ENCODE data around the gene OR2AT4.

DNA sequence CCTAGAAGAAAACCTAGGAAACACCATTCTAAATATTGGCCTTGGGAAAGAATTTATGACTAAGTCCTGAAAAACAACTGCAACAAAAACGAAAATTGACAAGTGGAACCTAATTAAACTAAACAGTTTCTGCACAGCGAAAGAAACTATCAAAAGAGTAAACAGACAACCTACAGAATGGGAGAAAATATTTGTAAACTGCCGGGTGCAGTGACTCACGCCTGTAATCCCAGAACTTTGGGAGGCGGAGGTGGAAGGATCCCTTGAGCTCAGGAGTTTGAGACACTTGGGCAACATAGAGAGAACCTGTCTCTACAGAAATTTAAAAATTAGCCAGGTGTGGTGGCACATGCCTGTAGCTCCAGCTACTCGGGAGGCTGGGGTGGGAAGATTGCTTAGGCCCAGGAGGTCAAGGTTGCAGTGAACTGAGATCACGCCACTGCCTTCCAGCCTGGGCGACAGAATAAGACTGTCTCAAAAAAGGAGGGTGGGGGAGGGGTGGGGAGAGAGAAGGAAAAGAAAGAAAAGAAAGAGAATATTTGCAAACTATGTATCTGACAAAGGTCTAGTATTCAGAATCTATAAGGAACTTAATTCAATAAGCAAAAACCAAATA is 14.0 kb downstream of the OR2AT4 start:
- TF ChIP-seq, protein P1, sequence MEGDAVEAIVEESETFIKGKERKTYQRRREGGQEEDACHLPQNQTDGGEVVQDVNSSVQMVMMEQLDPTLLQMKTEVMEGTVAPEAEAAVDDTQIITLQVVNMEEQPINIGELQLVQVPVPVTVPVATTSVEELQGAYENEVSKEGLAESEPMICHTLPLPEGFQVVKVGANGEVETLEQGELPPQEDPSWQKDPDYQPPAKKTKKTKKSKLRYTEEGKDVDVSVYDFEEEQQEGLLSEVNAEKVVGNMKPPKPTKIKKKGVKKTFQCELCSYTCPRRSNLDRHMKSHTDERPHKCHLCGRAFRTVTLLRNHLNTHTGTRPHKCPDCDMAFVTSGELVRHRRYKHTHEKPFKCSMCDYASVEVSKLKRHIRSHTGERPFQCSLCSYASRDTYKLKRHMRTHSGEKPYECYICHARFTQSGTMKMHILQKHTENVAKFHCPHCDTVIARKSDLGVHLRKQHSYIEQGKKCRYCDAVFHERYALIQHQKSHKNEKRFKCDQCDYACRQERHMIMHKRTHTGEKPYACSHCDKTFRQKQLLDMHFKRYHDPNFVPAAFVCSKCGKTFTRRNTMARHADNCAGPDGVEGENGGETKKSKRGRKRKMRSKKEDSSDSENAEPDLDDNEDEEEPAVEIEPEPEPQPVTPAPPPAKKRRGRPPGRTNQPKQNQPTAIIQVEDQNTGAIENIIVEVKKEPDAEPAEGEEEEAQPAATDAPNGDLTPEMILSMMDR (conservative IDR thresholded peaks at IDR 0.05; ENCODE audit: low read depth, low read length), result no peak
- TF ChIP-seq POLR2A (IDR thresholded peaks at IDR 0.05; ENCODE audit: low read depth, low read length) (no peak), RFX5 (IDR thresholded peaks at IDR 0.05; ENCODE audit: low read depth, low read length) (no peak), USF2 (IDR thresholded peaks at IDR 0.05; ENCODE audit: low read depth, low read length) (no peak), MXI1 (IDR thresholded peaks at IDR 0.05; ENCODE audit: borderline replicate concordance, low read depth, low read length) (no peak), ELK1 (IDR thresholded peaks at IDR 0.05; ENCODE audit: borderline replicate concordance, low read depth, low read length) (no peak), RCOR1 (IDR thresholded peaks at IDR 0.05; ENCODE audit: insufficient replicate concordance, low read length) (no peak), CEBPB (IDR thresholded peaks at IDR 0.05; ENCODE audit: low read depth, low read length) (no peak), BHLHE40 (IDR thresholded peaks at IDR 0.05; ENCODE audit: low read depth, low read length) (no peak), MAFK (IDR thresholded peaks at IDR 0.05; ENCODE audit: low read depth, low read length) (no peak)

Data from IMR-90 (cell line).